NCI-H446 treated with DMSO at 0.1 percent for 48 hours (cell line): Measurements from ENCODE around the gene TRABD.
"Not testable (repeated sequence)": the region's sequence is repeated elsewhere in the genome, so short reads cannot be mapped to it uniquely, and the experiment has no call there.

Source experiments
- DNase-seq: peaks from one replicate; lab custom pipeline; 2025; lab: John Stamatoyannopoulos, UW

TRABD gene

GRCh38 chr22:50151571-50152537 lies 33.9 kb upstream of the TRABD start:
- DNase-seq: no peak

- DNase-seq: no peak
Observed at GRCh38 chr22:50153056-50153755, 32.5 kb upstream of the TRABD start.

- DNase-seq: no peak
Observed at GRCh38 chr22:50153756-50154140, 32.0 kb upstream of the TRABD start.

- DNase-seq: no peak
Observed at GRCh38 chr22:50157709-50158375, 27.9 kb upstream of the TRABD start.

- no peak for DNase-seq
Observed at GRCh38 chr22:50160947-50161346, 24.8 kb upstream of the TRABD start.

- DNase-seq: no peak
Observed at GRCh38 chr22:50161508-50162390, 24.0 kb upstream of the TRABD start.

GRCh38 chr22:50162391-50162956 lies 23.2 kb upstream of the TRABD start:
- DNase-seq: no peak

GRCh38 chr22:50165436-50166123 lies 20.1 kb upstream of the TRABD start:
- DNase-seq: no peak

GRCh38 chr22:50167689-50168489 lies 17.8 kb upstream of the TRABD start:
- no peak for DNase-seq

GRCh38 chr22:50168490-50169180 lies 17.1 kb upstream of the TRABD start:
- not testable (repeated sequence) for DNase-seq

- DNase-seq: no peak
Observed at GRCh38 chr22:50169181-50169759, 16.4 kb upstream of the TRABD start.

GRCh38 chr22:50169774-50170341 lies 15.9 kb upstream of the TRABD start:
- DNase-seq: no peak

GRCh38 chr22:50170453-50171318 lies 15.0 kb upstream of the TRABD start, which contains the start of gene PANX2:
Gene PANX2, plus strand, starts transcription at chr22:50170731. Its CDS starts 0 bp downstream, at chr22:50170731.
- no peak for DNase-seq

- no peak for DNase-seq
Observed at GRCh38 chr22:50171319-50171964, 14.3 kb upstream of the TRABD start.

GRCh38 chr22:50171965-50172421 lies 13.7 kb upstream of the TRABD start:
- no peak for DNase-seq

GRCh38 chr22:50173311-50173982 lies 12.3 kb upstream of the TRABD start:
- no peak for DNase-seq
